ENCODE measurements around the gene PCDHGA1.

The PCDHGA1 gene

GRCh38 chr5:141517880-141518617 lies 187.7 kb downstream of the PCDHGA1 start:
- DNase-seq (ENCODE audit: low read depth), result no peak
- no peak overlapping the region for H3K4me3 ChIP-seq (ENCODE audit: low read depth, low read length)

GRCh38 chr5:141518618-141519015 lies 188.3 kb downstream of the PCDHGA1 start:
- no peak for DNase-seq (ENCODE audit: low read depth)
- H3K4me3 ChIP-seq (ENCODE audit: low read depth, low read length), result no peak overlapping the region

- H3K4me3 ChIP-seq (ENCODE audit: low read depth, low read length), result no peak overlapping the region
- DNase-seq (ENCODE audit: low read depth), result no peak
Measured at GRCh38 chr5:141519605-141520565, 189.6 kb downstream of the PCDHGA1 start.

GRCh38 chr5:141521244-141521781 lies 191.0 kb downstream of the PCDHGA1 start:
- H3K4me3 ChIP-seq (ENCODE audit: low read depth, low read length), result no peak overlapping the region
- peak; percentile 99 for DNase-seq (ENCODE audit: low read depth)

GRCh38 chr5:141522301-141522700 lies 192.0 kb downstream of the PCDHGA1 start:
- H3K4me3 ChIP-seq (ENCODE audit: low read depth, low read length), result no peak overlapping the region
- no peak for DNase-seq (ENCODE audit: low read depth)

GRCh38 chr5:141523991-141524390 lies 193.7 kb downstream of the PCDHGA1 start:
- no peak for DNase-seq (ENCODE audit: low read depth)
- H3K4me3 ChIP-seq (ENCODE audit: low read depth, low read length), result no peak overlapping the region

- no peak overlapping the region for H3K4me3 ChIP-seq (ENCODE audit: low read depth, low read length)
- DNase-seq (ENCODE audit: low read depth), result peak; percentile 89
Measured at GRCh38 chr5:141524604-141525597, 194.6 kb downstream of the PCDHGA1 start.

- no peak for DNase-seq (ENCODE audit: low read depth)
- no peak overlapping the region for H3K4me3 ChIP-seq (ENCODE audit: low read depth, low read length)
Measured at GRCh38 chr5:141525653-141526052, 195.3 kb downstream of the PCDHGA1 start.

GRCh38 chr5:141527426-141527825 lies 197.1 kb downstream of the PCDHGA1 start:
- no peak for DNase-seq (ENCODE audit: low read depth)
- no peak overlapping the region for H3K4me3 ChIP-seq (ENCODE audit: low read depth, low read length)

GRCh38 chr5:141528291-141528984 lies 198.1 kb downstream of the PCDHGA1 start:
- no peak for DNase-seq (ENCODE audit: low read depth)
- H3K4me3 ChIP-seq (ENCODE audit: low read depth, low read length), result no peak overlapping the region

- peak; percentile 73 for DNase-seq (ENCODE audit: low read depth)
- no peak overlapping the region for H3K4me3 ChIP-seq (ENCODE audit: low read depth, low read length)
Measured at GRCh38 chr5:141529002-141529401, 198.7 kb downstream of the PCDHGA1 start.

- H3K4me3 ChIP-seq (ENCODE audit: low read depth, low read length), result no peak overlapping the region
- no peak for DNase-seq (ENCODE audit: low read depth)
Measured at GRCh38 chr5:141529873-141530272, 199.6 kb downstream of the PCDHGA1 start.

- H3K4me3 ChIP-seq (ENCODE audit: low read depth, low read length), result no peak overlapping the region
- no peak for DNase-seq (ENCODE audit: low read depth)
Measured at GRCh38 chr5:141532726-141533125, 202.4 kb downstream of the PCDHGA1 start.

GRCh38 chr5:141533897-141534296 lies 203.6 kb downstream of the PCDHGA1 start:
- no peak overlapping the region for H3K4me3 ChIP-seq (ENCODE audit: low read depth, low read length)
- no peak for DNase-seq (ENCODE audit: low read depth)

- no peak for DNase-seq (ENCODE audit: low read depth)
- H3K4me3 ChIP-seq (ENCODE audit: low read depth, low read length), result no peak overlapping the region
Measured at GRCh38 chr5:141534492-141535213, 204.3 kb downstream of the PCDHGA1 start.

- no peak overlapping the region for H3K4me3 ChIP-seq (ENCODE audit: low read depth, low read length)
- DNase-seq (ENCODE audit: low read depth), result no peak
Measured at GRCh38 chr5:141543053-141543452, 212.7 kb downstream of the PCDHGA1 start.

GRCh38 chr5:141547488-141547887 lies 217.2 kb downstream of the PCDHGA1 start:
- DNase-seq (ENCODE audit: low read depth), result no peak
- no peak overlapping the region for H3K4me3 ChIP-seq (ENCODE audit: low read depth, low read length)

GRCh38 chr5:141547921-141548320 lies 217.6 kb downstream of the PCDHGA1 start:
- no peak for DNase-seq (ENCODE audit: low read depth)
- H3K4me3 ChIP-seq (ENCODE audit: low read depth, low read length), result no peak overlapping the region

Data from skeletal muscle cell (primary cell).